HG03558 (cell line): ENCODE results near the gene OOSP4A.

Source experiments
- ATAC-seq: cut with Tn5 transposase; IDR thresholded peaks from one replicate; pipeline ENCODE4 v1.9.1; 2021; ENCODE audit warnings: moderate number of reproducible peaks; ENCODE audit not compliant: unreplicated experiment; ENCODE audit errors: extremely low read depth

Gene OOSP4A

DNA sequence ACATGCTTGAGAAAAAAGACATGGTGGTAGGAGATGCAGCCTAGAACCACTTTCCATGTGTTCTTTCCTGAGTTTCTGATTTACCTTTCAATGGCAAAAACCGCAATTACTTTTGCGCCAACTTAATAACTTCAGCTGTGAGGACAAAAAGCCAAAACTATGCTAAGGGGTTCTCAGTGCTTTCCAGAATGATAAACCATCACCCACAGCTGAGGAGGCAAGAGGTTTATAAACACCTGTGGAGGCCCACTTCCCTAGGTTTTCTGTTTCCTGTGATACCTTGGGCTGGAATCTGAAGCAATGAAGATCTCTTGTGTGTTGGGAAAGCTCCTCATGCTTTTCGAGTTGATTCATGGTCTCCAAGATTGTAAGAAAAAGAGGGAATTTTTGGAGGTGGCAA, at the start of gene OOSP4A:
OOSP4A (plus strand) TSS at position 301 of the 400 bp plus-strand sequence; CDS start at position 301, 0 bp downstream.
- ATAC-seq = no peak

DNA sequence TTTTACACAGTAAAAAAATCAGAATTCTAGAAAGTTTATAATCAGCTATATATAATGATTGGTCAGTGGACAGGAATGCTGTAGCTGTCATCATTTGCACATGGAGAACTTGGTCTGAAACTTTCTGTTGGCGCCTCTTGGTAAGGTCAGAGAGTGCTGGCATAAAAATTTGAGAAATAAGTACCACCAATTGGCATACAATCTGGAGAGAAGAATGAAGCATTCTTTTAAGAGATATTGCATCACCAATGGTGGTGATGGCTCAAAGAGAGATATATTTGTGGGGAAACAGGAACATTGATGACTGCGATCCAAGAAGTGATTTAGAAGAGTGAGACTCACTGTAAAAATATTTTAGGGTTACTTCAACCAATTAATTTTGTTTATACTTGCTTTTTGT, 45.4 kb upstream of the OOSP4A start:
- no peak for ATAC-seq

DNA sequence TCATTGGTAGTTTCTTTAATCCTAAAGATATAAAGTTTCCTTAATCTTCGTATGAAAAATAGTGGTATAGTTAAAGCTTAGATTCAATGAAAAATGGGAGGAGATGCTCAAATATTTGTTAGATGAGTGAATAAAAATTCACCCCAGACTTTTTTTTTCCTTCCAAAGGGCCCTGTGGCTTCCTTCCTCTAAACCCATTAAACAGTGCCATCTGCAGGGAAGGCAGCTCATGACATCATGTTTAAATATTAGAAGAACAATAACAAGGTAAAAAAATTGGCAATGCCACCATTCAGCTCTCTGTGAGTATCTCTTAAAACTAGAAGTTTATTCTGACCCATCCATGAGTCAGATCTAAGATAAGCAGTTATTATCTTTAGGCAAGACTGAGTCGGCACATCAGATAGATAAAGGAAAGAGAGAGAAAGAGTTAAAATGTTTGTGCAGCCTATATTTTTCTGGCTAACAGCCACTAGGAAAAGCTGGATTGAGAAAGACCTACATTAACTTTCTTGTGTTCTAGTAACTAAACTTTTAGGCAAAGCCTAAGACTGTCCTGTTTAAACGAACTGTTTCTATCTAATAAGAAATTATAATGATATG, 44.7 kb upstream of the OOSP4A start:
- no peak for ATAC-seq

DNA sequence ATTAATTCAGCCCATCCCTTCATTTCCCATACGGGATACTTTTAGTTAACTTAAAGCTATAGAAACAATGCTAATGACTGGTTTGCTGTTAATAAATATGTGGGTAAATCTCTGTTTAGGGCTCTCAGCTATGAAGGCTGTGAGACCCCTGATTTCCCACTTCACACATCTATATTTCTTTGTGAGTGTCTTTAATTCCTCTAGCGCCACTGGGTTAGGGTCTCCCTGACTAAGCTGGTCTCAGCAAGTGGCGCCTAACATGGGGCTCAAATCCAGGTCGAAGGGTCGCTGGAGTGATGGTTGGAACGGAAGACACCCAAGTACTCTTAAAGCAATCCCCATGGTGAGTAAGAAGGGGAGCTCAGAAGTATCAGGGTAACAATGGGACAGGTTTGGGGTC, 40.0 kb upstream of the OOSP4A start:
- ATAC-seq = no peak

DNA sequence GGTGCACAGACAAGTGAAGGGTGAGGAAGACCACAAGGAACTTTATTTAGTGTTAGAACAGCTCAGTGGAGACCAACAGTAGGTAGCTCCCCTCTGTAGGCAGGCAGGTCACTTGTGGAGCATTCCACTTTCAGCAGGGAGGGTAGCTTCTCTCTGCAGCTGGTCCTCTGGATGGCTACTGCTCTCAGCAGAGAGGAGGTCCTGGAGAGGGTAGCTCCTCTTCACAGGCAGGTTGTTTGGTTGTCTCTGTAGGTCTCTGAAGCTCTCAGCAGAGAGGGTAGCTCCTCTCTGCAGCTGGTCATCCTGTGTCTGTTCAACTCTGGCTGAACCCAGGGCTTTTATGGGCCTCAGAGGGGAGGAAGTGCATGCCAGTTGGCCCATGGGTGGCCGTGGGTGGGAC, 32.1 kb upstream of the OOSP4A start:
- ATAC-seq = no peak

DNA sequence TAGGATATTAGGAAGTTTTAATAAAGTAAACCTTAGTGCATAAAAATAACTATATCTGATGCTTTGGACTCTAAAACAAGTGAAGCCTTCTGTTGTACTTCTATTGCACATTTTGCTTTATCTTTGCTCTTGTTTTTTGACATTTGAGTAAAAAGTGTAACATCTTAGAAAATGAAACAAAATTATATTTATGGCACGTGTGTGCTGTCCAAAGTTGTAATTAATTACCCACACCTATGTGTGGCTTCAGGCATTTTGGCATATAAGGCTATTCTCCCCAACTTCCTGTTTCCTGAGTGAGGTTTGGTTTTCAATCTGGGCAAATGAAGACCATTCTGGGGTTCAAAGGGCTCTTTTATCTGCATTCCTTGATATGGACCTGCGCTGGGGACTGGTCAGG, 25.7 kb upstream of the OOSP4A start, which contains the start of gene OOSP1:
OOSP1 (plus strand) TSS at position 301 of the 400 bp plus-strand sequence; CDS start at position 324, 23 bp downstream.
- no peak for ATAC-seq

DNA sequence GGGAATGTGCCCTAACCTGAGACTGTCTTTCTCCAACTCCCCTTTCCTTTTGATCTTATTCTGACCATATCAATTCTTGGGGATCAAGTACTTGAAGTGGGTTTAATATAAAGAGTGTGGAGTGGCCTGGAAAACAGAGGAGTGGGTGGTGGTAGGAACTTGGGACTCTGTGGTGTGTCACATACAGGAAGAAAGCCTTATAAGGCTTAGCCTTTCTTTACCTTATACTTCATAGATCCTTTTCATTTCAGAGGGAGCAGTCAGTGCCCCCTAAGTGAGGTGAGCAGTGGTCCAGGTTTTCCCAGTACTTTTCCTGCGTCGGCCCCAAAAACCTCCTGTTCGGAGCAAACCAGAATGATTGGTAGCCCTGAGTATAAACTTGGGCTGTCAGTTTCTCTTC, 25.1 kb upstream of the OOSP4A start:
- no peak for ATAC-seq

DNA sequence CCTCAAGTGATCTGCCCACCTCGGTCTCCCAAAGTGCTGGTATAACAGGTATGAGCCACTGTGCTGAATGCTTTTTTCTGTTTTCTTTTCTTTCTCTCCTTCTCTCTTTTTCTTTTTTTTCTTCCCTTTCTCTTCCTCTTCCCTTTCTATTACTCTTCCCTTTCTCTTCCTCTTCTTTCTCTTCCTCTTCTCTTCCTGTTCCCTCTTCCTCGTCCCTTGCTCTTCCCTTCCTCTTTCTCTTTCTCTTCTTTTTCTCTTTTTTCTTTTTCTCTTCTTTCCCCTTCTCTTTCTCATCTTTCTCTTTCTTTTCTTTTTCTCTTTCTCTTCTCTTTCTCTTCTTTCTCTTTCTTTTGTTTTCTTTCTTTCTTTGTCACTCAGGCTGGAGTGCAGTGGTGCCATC, 24.4 kb upstream of the OOSP4A start:
- ATAC-seq = no peak

DNA sequence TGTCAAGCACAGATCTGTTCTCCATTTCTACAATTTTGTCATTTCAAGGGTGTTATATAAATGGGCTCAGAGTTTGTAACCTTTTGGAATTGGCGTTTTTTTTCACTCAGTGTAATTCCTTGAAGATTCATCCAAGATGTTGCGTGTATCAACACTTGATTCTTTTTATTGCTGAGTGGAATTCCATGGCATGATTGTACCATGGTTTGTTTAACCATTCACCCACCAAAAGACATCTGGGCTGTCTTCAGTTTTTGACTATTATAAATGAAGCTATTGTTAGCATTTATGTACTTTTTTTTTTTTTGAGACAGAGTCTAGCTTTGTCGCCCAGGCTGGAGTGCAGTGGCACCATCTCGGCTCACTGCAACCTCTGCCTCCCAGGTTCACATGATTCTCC, 22.7 kb upstream of the OOSP4A start:
- no peak for ATAC-seq

DNA sequence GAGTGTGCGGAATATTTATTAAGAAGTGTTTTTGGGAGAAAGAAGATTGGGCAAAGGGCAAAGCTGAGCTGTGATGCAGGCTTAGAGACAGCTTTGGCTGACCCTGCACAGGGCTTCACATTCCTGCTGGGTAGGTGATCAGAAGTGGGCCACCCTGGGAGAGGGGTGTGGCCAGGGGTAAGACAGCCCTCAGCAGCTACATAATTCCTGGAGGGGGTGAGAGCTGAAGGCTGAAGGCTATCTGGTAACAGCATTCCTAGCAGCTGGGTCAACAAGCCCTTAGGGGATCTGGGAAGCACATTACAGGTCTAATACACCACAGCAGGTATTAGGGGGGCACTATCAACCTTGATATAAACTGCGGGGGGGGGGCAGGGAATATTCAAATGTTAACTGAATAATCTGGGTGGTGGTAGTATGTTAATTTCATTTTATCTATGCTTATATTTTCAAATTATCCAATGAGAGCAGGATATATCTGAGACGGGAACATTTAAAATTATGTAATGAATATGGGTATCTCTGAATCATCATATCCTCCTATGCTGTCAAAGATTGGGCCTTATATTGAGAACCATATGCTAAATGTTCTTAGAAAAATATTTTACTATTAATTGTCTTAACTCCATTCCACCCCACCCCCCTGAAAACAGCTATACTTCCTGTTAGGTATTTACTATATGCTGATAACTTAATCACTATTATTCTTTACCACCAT, 19.7 kb upstream of the OOSP4A start:
- ATAC-seq = no peak

DNA sequence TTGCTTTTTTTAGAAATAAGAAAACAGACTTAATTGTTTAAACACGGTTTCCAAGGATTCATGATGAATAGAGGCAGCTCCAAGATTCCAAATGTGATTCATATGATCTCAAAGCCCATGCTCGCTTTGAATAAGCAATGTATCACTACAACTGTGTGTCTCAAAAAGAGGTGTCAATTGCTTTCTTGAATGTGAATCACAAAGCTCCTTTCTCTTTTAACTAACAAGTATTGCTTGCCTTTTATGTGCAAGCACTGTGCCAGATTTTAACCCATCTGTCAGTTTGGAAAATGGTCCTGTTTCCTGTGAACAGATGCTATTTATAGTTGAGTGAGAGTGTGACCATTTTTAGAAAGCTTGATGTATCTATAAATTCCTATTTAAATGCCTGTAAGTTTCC, 19.1 kb upstream of the OOSP4A start:
- no peak for ATAC-seq

DNA sequence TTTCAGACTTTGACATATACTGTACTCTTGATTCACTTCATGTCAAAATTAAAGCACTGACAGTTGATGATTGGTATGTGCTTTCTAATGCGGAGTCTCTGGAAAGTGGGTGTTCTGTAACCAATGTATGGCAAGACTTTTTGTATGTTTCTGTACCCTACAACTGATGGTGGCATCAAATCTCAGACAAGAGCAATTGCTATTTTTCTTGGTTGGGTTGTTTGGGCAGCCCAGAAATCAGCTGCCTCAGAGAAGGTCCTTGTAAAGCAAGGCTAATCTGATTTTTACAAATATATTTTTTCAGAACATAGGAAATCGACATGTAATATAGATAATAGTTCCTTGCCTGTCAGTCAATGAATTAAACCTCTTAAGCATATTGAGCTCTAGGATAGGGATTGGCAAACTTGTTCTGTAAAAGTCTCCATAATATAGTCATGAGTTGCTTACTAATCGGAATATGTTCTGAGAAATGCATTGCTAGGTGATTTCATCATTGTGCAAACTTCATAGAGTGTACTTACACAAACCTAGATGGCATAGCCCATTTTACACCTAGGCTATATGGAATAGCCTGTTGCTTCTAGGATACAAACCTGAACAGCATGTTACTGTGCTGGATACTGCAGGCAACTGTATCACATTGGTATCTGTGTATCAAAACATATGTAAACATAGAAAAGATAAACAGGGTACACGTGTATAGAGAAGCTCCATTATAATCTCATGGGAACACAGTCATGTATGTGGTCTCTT, 10.2 kb upstream of the OOSP4A start:
- no peak for ATAC-seq

DNA sequence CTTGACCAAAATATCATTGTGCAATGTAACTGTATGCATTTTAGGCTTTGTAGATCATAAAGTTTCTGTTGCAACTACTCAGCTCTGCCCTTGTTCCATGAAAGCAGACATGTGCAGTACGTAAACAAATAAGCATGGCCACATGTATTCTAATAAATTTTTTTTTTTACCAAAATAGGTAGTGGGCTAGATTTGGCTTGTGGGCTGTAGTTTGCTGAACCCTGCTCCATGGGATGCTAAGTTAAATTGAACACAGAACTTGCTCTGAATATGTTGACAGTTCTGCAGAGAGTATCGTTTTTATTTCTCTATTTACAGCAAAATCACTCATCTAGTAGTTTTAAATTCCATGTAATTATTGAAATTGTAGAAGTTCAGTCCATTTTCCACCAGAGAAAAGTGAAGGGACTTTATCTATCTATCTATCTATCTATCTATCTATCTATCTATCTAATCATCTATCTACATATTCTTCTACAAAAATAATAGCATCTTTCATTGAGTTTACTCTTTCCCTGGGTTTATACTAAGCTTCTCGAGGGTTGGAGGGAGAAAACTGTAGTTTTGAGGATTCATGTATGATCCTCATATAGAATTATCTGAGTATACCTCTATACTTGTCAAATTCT, 9.5 kb upstream of the OOSP4A start:
- no peak for ATAC-seq

DNA sequence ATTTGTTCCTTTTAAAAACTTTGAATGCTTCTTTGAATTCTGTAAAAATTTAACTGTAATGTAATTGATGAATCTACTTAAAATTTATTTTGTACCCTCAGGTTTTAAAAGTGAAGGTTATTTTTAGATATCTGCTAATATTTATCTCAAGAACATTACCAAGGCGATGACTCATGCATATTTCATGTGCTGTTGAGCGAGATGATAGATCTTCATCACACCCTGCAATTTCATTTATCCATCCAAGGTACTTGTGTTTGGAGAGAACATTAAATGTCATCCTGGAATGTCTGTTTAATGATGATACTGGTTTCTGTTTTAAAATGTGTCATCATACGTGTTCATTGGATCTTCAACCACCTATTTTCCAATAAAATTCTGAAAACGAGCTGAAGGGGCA, 6.7 kb upstream of the OOSP4A start:
- no peak for ATAC-seq

DNA sequence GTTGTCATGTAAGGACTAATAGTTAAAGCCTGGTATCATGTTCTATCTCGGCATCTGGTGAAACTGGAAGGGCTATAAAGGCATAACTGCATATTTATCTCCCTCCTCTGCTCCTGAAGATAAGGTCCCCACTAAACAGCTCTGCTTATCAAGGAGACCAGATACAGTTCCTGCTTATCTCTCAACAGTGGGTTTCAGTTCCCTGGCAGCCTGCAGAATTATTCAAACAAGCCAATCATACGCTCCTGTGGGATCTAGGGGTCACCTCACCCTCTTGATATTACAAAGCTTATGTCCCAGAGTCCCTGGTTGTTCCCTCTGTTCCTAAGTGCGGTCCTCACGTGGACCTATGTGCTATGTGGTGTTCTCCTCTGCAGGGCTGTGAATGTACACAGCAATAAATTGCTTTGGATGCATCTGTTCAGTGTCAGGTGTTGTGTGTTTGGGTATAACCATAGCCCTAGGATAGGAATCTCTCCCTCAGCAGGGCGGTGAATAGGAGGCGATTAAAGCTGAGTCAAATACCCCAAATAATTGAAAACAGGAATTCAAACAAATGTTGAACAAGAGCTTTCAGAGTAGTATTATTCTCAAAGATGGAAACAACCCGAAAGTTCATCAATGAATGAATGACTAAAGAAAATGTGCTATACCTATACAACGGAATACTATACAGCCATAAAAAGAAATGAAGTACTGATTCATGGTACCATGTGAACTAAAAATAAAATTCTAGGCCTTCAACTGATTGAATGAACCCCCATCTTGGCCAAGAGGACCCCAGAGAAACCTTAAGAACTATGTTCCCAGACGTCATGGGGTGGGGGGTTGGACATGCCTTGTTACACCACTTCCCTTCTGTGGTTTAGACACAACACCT, 3.1 kb upstream of the OOSP4A start:
- ATAC-seq = no peak

DNA sequence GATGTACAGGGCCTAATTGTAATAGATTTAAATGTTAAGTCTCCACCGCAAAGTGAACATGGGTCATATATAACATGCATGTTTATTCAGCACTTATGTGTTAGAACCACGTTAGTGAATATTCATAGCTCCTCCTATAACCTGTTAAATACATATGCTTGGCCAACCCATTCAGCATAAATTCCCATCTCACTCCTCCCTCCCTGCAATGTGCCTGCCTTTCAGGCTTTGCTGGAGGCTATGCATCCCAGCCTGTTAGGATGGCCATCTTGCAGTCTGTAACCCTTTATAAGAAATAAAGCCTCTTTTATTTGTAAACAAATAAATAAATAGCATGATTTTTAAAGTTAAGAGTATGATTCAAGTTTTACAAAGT, 1.7 kb upstream of the OOSP4A start:
- ATAC-seq = no peak

DNA sequence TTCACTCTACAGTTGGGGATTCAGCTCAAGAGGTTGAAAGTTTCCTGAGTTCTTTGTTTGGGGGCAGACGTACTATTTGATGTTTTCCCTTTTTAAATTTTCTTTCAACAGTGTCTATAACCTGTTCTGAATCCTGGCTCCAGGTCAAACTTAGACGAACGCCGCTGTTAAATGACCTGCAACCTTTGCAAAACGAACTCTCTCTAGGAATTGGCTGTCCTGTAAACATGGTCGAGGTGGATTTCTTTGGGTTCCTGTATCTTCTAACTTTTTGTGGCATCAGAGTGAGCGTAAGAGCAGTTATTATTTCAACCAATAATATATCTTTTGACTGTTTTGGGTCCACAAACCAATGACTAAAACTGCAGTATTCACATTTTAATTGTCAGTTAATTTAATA, 1.6 kb downstream of the OOSP4A start:
- ATAC-seq = no peak

DNA sequence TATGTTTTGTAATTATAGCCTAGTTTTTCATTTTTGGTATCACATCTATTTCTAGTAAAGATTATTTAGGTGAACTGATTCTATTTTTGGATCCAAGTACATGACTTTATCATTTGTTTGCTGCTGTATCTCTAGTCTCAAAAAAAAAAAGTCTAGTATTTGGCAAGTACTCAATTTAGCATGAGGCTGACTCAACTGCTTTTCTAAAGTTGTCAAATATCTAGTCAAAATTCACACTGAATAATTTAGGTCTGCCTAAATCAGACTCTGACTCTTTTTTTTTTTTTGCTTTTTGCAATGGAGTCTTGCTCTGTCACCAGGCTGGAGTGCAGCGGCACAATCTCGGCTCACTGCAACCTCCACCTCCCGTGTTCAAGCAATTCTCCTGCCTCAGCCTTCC, 2.4 kb downstream of the OOSP4A start:
- no peak for ATAC-seq

DNA sequence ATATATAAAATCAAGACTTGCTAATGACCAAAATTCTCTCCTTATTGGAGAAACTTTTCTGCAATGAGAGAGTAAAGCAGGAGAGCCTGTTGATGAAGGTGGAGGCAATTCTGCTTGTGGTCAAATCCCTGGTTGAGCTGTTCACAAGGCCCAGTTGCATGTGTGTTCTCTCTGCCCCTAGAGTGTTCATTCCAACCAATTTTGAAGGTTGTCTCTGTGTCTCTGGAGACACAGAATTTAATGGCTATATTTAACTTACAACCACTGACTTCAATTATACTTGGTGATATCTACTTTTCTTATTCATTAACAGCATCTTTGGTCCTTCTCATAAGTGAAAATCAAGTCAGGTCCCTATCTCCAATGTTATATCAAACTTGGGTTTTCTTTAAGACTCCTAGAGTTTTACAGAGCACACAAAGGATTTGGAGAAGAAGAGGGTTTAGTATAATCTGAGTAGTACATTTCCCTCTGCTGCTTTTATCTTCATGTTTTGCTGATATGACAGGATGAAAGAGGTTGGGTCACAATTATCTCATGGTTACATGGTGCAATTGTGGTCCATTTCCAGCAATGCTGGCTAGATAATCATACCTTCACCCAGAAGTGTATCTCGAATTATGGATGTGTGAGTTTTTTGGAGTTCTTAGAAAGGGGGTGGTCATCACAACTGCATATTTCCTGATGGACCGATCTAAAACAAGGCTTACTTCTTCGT, 4.0 kb downstream of the OOSP4A start:
- no peak for ATAC-seq
